HepG2 (cell line): ENCODE measurements around the gene ABHD17A. TPM values are rescaled to one million over a fixed set of nuclear protein-coding genes. Genes with fewer than 3 reads are reported as not detected.

Experiments used
- BCL6 ChIP-seq: IDR thresholded peaks from 2 replicates; pipeline ENCODE4 v1.6.1; 2016; ENCODE audit warnings: missing genetic modification reagents, missing compliant biosample characterization
- CBFB ChIP-seq: sonication (generic); formaldehyde crosslinking; IDR thresholded peaks from 2 replicates; pipeline ENCODE4 v1.4.0; 2020; ENCODE audit warnings: missing genetic modification reagents
- CBX1 ChIP-seq: IDR thresholded peaks from one replicate; pipeline ENCODE4 v1.6.1; 2016; ENCODE audit warnings: antibody characterized with exemption, low read depth
- FOXP1 ChIP-seq, 2 experiments: fragments of 450-650 bp in 1 of 2; IDR thresholded peaks; 2 replicates each; pipeline ENCODE4 v1.6.1; 2017 to 2018; ENCODE audit warnings: antibody characterized with exemption in 1 of 2
- GTF2F1 ChIP-seq: fragments of 150-350 bp; IDR thresholded peaks from 2 replicates; pipeline ENCODE4 v1.6.1; 2014; ENCODE audit warnings: low read length
- KDM2A ChIP-seq: sonication (generic); formaldehyde crosslinking; IDR thresholded peaks from 2 replicates; pipeline ENCODE4 v1.4.0; 2020; ENCODE audit warnings: low read depth, missing genetic modification reagents, borderline replicate concordance
- KLF9 ChIP-seq: IDR thresholded peaks from 2 replicates; pipeline ENCODE4 v1.6.1; 2016; ENCODE audit warnings: low read depth
- REPIN1 ChIP-seq: sonication (generic); formaldehyde crosslinking; IDR thresholded peaks from 2 replicates; pipeline ENCODE4 v1.8.0; 2022; ENCODE audit warnings: missing genetic modification reagents, low read depth, mild to moderate bottlenecking, borderline replicate concordance
- SAP130 ChIP-seq: IDR thresholded peaks from 2 replicates; pipeline ENCODE4 v1.6.1; 2016; ENCODE audit warnings: low read depth
- ZNF274 ChIP-seq: sonication (generic); formaldehyde crosslinking; IDR thresholded peaks from 2 replicates; pipeline ENCODE4 v1.5.1; 2020; ENCODE audit warnings: mild to moderate bottlenecking, missing genetic modification reagents
- ZNF607 ChIP-seq: sonication (generic); formaldehyde crosslinking; IDR thresholded peaks from 2 replicates; pipeline ENCODE4 v1.5.1; 2020; ENCODE audit warnings: missing genetic modification reagents, mild to moderate bottlenecking, borderline replicate concordance
- ZNF777 ChIP-seq: sonication (generic); formaldehyde crosslinking; IDR thresholded peaks from 2 replicates; pipeline ENCODE4 v1.4.0; 2020; ENCODE audit warnings: missing genetic modification reagents
- polyA plus RNA-seq, 8 experiments: library from polyadenylated mRNA; depleted of rRNA in 3 of 8; stranded (reverse) in 7 of 8; unstranded in 1 of 8; fragments of >200 nt; fragmentation: Illumina TruSeq in 4 of 8; extraction: Trizol in 4 of 8; gene quantifications; 2 replicates each; pipeline versions ENCODE4 v1.2.1 to v1.2.3, GENCODE V29; 2011 to 2016; ENCODE audit warnings: low read depth in 4 of 8, missing spikeins in 1 of 8, mixed read lengths in 1 of 8; ENCODE audit not compliant: insufficient read depth in 1 of 8
- total RNA-seq, 5 experiments: library from RNA; depleted of rRNA; stranded (reverse); fragments of >200 nt; fragmentation: Illumina TruSeq; extraction: Trizol; gene quantifications; 2 replicates each; pipeline ENCODE4 v1.2.3, GENCODE V29; 2016; ENCODE audit warnings: low read depth in 1 of 5
- TF ChIP-seq, protein P1 (sequence below): sonication (generic); formaldehyde crosslinking; IDR thresholded peaks from 2 replicates; pipeline ENCODE4 v1.9.0; 2021; ENCODE audit warnings: mild to moderate bottlenecking, missing genetic modification reagents
- TF ChIP-seq, protein P2 (sequence below): sonication (generic); formaldehyde crosslinking; IDR thresholded peaks from 2 replicates; pipeline ENCODE4 v1.4.0; 2020; ENCODE audit warnings: low read depth, missing genetic modification reagents

ABHD17A gene
- total and polyA plus RNA-seq, 2 of the 13 experiments (the other 11 are each of a cell fraction or from before 2014, with no cell fraction given): 27.7 to 40.8 TPM

DNA sequence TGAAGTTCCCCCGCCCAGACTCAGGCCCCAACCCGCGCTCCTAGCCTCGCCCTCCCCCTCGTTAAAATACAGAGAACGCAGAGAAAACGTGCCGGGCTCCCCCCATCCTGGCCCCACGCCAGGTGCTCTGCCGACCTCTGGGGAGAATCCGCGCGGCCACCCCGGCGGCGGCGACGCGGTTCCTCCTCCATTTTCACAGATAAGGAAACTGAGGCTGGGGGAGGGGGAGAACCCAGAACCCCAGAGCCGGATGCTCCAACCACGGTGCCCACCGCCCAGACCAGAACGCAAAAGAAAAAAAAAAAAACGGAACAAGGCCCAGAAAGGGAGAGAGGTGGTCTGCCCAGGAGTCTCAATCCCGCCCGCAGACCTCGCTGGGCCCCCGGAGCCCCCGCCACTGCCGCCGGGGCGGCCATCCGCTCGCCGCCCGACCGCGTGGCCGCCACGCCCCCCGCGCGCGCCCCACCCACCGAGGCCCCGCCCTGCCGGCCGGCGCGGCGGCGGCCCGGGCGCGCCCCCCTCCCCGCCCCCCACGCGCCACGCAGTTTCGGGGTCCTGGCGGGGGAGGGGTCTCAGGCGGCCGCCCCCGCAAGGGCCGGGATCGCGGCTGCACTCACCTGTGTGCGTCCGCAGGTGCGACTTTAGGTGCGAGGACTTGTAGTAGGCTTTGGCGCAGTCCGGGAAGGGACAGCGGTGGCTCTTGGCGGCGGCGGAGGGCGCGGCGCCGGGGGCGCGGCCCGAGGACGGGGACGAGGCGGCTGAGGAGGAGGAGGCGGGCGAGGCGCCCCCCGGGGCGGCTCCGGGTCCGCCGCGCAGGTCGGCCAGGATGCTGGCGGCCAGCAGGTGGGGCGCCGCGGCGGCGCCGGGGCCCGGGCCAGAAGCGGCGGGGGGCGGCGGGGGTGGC lies 22.6 kb downstream of the ABHD17A start (continued):
- TF ChIP-seq ZNF777 (CRISPR knock-in tag) (no peak; the same call in 1 of the 2 replicates), GTF2F1 (no peak), CBFB (CRISPR knock-in tag) (no peak), CBX1 (no peak), KDM2A (CRISPR knock-in tag) (0 out of 2 replicates have a peak, but pooled peaks have one; percentile 1), ZNF274 (CRISPR knock-in tag) (no peak), SAP130 (CRISPR knock-in tag) (peak; percentile 52; the same call in 1 of the 2 replicates), BCL6 (CRISPR knock-in tag) (no peak), FOXP1 (IDR thresholded peaks at IDR 0.05) (no peak), FOXP1 (CRISPR knock-in tag; IDR thresholded peaks at IDR 0.05) (no peak), KLF9 (CRISPR knock-in tag) (0 out of 2 replicates have a peak, but pooled peaks have one; percentile 35), REPIN1 (CRISPR knock-in tag) (no peak), ZNF607 (CRISPR knock-in tag) (0 out of 2 replicates have a peak, but pooled peaks have one; percentile 3)
- TF ChIP-seq, protein P1, sequence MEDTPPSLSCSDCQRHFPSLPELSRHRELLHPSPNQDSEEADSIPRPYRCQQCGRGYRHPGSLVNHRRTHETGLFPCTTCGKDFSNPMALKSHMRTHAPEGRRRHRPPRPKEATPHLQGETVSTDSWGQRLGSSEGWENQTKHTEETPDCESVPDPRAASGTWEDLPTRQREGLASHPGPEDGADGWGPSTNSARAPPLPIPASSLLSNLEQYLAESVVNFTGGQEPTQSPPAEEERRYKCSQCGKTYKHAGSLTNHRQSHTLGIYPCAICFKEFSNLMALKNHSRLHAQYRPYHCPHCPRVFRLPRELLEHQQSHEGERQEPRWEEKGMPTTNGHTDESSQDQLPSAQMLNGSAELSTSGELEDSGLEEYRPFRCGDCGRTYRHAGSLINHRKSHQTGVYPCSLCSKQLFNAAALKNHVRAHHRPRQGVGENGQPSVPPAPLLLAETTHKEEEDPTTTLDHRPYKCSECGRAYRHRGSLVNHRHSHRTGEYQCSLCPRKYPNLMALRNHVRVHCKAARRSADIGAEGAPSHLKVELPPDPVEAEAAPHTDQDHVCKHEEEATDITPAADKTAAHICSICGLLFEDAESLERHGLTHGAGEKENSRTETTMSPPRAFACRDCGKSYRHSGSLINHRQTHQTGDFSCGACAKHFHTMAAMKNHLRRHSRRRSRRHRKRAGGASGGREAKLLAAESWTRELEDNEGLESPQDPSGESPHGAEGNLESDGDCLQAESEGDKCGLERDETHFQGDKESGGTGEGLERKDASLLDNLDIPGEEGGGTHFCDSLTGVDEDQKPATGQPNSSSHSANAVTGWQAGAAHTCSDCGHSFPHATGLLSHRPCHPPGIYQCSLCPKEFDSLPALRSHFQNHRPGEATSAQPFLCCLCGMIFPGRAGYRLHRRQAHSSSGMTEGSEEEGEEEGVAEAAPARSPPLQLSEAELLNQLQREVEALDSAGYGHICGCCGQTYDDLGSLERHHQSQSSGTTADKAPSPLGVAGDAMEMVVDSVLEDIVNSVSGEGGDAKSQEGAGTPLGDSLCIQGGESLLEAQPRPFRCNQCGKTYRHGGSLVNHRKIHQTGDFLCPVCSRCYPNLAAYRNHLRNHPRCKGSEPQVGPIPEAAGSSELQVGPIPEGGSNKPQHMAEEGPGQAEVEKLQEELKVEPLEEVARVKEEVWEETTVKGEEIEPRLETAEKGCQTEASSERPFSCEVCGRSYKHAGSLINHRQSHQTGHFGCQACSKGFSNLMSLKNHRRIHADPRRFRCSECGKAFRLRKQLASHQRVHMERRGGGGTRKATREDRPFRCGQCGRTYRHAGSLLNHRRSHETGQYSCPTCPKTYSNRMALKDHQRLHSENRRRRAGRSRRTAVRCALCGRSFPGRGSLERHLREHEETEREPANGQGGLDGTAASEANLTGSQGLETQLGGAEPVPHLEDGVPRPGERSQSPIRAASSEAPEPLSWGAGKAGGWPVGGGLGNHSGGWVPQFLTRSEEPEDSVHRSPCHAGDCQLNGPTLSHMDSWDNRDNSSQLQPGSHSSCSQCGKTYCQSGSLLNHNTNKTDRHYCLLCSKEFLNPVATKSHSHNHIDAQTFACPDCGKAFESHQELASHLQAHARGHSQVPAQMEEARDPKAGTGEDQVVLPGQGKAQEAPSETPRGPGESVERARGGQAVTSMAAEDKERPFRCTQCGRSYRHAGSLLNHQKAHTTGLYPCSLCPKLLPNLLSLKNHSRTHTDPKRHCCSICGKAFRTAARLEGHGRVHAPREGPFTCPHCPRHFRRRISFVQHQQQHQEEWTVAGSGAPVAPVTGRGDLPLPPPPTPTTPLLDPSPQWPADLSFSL: no peak
- TF ChIP-seq, protein P2, sequence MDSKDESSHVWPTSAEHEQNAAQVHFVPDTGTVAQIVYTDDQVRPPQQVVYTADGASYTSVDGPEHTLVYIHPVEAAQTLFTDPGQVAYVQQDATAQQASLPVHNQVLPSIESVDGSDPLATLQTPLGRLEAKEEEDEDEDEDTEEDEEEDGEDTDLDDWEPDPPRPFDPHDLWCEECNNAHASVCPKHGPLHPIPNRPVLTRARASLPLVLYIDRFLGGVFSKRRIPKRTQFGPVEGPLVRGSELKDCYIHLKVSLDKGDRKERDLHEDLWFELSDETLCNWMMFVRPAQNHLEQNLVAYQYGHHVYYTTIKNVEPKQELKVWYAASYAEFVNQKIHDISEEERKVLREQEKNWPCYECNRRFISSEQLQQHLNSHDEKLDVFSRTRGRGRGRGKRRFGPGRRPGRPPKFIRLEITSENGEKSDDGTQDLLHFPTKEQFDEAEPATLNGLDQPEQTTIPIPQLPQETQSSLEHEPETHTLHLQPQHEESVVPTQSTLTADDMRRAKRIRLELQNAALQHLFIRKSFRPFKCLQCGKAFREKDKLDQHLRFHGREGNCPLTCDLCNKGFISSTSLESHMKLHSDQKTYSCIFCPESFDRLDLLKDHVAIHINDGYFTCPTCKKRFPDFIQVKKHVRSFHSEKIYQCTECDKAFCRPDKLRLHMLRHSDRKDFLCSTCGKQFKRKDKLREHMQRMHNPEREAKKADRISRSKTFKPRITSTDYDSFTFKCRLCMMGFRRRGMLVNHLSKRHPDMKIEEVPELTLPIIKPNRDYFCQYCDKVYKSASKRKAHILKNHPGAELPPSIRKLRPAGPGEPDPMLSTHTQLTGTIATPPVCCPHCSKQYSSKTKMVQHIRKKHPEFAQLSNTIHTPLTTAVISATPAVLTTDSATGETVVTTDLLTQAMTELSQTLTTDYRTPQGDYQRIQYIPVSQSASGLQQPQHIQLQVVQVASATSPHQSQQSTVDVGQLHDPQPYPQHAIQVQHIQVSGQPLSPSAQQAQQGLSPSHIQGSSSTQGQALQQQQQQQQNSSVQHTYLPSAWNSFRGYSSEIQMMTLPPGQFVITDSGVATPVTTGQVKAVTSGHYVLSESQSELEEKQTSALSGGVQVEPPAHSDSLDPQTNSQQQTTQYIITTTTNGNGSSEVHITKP: no peak
